Measurements from ENCODE around the gene NFIC.
"Not testable (repeated sequence)": the region's sequence is repeated elsewhere in the genome, so short reads cannot be mapped to it uniquely, and the experiment has no call there.

NFIC gene

DNA sequence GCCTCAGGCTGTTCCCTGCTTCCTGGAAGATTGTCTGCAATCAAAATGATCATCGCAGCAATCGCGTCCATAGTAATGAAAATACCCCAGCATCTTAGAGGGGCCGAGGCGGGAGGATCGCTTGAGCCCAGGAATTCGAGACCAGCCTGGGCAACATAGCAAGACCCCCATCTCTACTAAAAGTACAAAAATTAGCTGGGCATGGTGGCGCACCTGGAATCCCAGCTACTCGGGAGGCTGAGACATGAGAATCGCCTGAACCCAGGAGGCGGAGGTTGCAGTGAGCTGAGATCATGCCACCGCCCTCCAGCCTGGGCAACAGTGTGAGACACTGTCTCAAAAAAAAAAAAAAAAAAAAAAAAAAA lies 9.7 kb downstream of the NFIC start:
- H4K91ac ChIP-seq (ENCODE audit: low read depth, low read length, poor library complexity); H3K4me2 ChIP-seq (ENCODE audit: insufficient read depth, low read length, poor library complexity, severe bottlenecking): not testable (repeated sequence)
- WGBS, 2 donors (ENCODE audit: extremely low coverage in 2 of 2, insufficient read length in 2 of 2, insufficient replicate concordance in 1 of 2): no CpG with 5 or more reads among the region's 12 CpGs

GRCh38 chr19:3378352-3379150 lies 12.2 kb downstream of the NFIC start:
- Histone ChIP-seq H3K14ac (ENCODE audit: low read length) (no peak overlapping the region), H3K18ac (ENCODE audit: low read length) (peak overlapping the region; percentile 28), H3K4ac (ENCODE audit: low read length) (no peak overlapping the region), H3K23ac (ENCODE audit: low read depth, low read length, poor library complexity) (no peak overlapping the region), H3K79me1 (ENCODE audit: low read depth, low read length) (no peaks in the 10 kb centered on the region), H3K4me3 (ENCODE audit: low read length in 2 of 2) (no peak overlapping the region), H3K27me3 (ENCODE audit: control insufficient read depth in 3 of 3, insufficient read depth in 3 of 3, low read depth in 1 of 3, low read length in 3 of 3) (peaks cover 0 to 24% (median 3%) of the 10 kb centered on the region in 3 experiments), H2BK120ac (ENCODE audit: low read depth, low read length) (no peak overlapping the region), H2AK5ac (ENCODE audit: low read depth, low read length) (peak overlapping the region; percentile 56), H3K27ac (replicated peaks; ENCODE audit: low read length) (no peak overlapping the region), H3K9me3 (replicated peaks in 1 of 2; ENCODE audit: control insufficient read depth in 2 of 2, insufficient read depth in 1 of 2, low read depth in 1 of 2, low read length in 2 of 2) (peaks cover 0 to 3% of the 10 kb centered on the region in 2 donors), H3K4me1 (ENCODE audit: control insufficient read depth in 2 of 2, insufficient read depth in 1 of 2, low read depth in 1 of 2, low read length in 2 of 2) (no peaks in the 10 kb centered on the region), H2AFZ (ENCODE audit: low read length) (no peak overlapping the region), H2BK12ac (ENCODE audit: low read length) (no peak overlapping the region), H3K4me2 (ENCODE audit: insufficient read depth, low read length, poor library complexity, severe bottlenecking) (no peak overlapping the region), H4K8ac (ENCODE audit: low read depth, low read length) (no peak overlapping the region), H4K91ac (ENCODE audit: low read depth, low read length, poor library complexity) (no peak overlapping the region), H3K9ac (ENCODE audit: low read depth, low read length, poor library complexity) (peak overlapping the region; percentile 21), H2BK5ac (ENCODE audit: low read length) (no peak overlapping the region), H3K36me3 (replicated peaks in 1 of 2; ENCODE audit: control insufficient read depth in 2 of 2, insufficient read depth in 2 of 2, low read length in 2 of 2) (no peaks in the 10 kb centered on the region), H2BK15ac (ENCODE audit: low read length) (no peak overlapping the region)
- WGBS, 2 donors (ENCODE audit: extremely low coverage in 2 of 2, insufficient read length in 2 of 2, insufficient replicate concordance in 1 of 2): no CpG with 5 or more reads among the region's 11 CpGs
- no peak for DNase-seq (ENCODE audit: low spot score)

More for the DNA sequence above, 9.7 kb downstream of the NFIC start:
- not testable (repeated sequence) for H3K4me1 ChIP-seq (ENCODE audit: control insufficient read depth in 2 of 2, insufficient read depth in 1 of 2, low read depth in 1 of 2, low read length in 2 of 2); H3K79me1 ChIP-seq (ENCODE audit: low read depth, low read length); H2AFZ ChIP-seq (ENCODE audit: low read length); H3K9ac ChIP-seq (ENCODE audit: low read depth, low read length, poor library complexity); H3K4ac ChIP-seq (ENCODE audit: low read length); H3K36me3 ChIP-seq (replicated peaks in 1 of 2; ENCODE audit: control insufficient read depth in 2 of 2, insufficient read depth in 2 of 2, low read length in 2 of 2); H3K27ac ChIP-seq (replicated peaks; ENCODE audit: low read length); H2AK5ac ChIP-seq (ENCODE audit: low read depth, low read length); H2BK120ac ChIP-seq (ENCODE audit: low read depth, low read length); H3K4me3 ChIP-seq (ENCODE audit: low read length in 2 of 2); H3K14ac ChIP-seq (ENCODE audit: low read length); H4K8ac ChIP-seq (ENCODE audit: low read depth, low read length); DNase-seq (ENCODE audit: low spot score); H2BK5ac ChIP-seq (ENCODE audit: low read length); H3K9me3 ChIP-seq (replicated peaks in 1 of 2; ENCODE audit: control insufficient read depth in 2 of 2, insufficient read depth in 1 of 2, low read depth in 1 of 2, low read length in 2 of 2); H2BK12ac ChIP-seq (ENCODE audit: low read length); H3K18ac ChIP-seq (ENCODE audit: low read length); H3K23ac ChIP-seq (ENCODE audit: low read depth, low read length, poor library complexity); H2BK15ac ChIP-seq (ENCODE audit: low read length)
- peaks cover 3 to 36% (median 16%) of the 10 kb centered on the region in 3 experiments for H3K27me3 ChIP-seq (ENCODE audit: control insufficient read depth in 3 of 3, insufficient read depth in 3 of 3, low read depth in 1 of 3, low read length in 3 of 3)

DNA sequence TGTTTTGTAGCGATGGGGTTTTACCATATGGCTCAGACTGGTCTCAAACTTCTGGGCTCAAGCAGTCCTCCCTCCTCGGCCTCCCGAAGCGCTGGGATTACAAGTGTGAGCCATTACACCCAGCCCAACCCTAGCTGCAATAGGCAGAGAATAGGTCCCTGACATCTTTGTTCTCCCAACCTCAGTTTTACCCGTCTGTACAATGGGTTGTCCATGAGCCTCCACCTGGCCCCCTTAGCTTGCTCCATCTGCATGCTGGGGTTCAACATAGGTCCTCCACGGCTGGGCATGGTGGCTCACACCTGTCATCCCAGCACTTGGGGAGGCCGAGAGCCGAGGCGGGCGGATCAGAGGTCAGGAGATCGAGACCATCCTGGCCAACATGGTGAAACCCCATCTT lies 14.4 kb downstream of the NFIC start:
- Histone ChIP-seq H2BK15ac (ENCODE audit: low read length) (no peak overlapping the region), H3K14ac (ENCODE audit: low read length) (no peak overlapping the region), H2AFZ (ENCODE audit: low read length) (no peak overlapping the region), H3K9me3 (replicated peaks in 1 of 2; ENCODE audit: control insufficient read depth in 2 of 2, insufficient read depth in 1 of 2, low read depth in 1 of 2, low read length in 2 of 2) (peaks cover 0 to 3% of the 10 kb centered on the region in 2 donors), H3K36me3 (replicated peaks in 1 of 2; ENCODE audit: control insufficient read depth in 2 of 2, insufficient read depth in 2 of 2, low read length in 2 of 2) (no peaks in the 10 kb centered on the region), H3K4me2 (ENCODE audit: insufficient read depth, low read length, poor library complexity, severe bottlenecking) (no peak overlapping the region), H4K8ac (ENCODE audit: low read depth, low read length) (no peak overlapping the region), H3K27ac (replicated peaks; ENCODE audit: low read length) (no peak overlapping the region), H3K27me3 (ENCODE audit: control insufficient read depth in 3 of 3, insufficient read depth in 3 of 3, low read depth in 1 of 3, low read length in 3 of 3) (peaks cover 0 to 6% (median 3%) of the 10 kb centered on the region in 3 experiments), H3K9ac (ENCODE audit: low read depth, low read length, poor library complexity) (no peak overlapping the region), H3K18ac (ENCODE audit: low read length) (no peak overlapping the region), H2AK5ac (ENCODE audit: low read depth, low read length) (no peak overlapping the region), H3K4ac (ENCODE audit: low read length) (no peak overlapping the region), H3K4me1 (ENCODE audit: control insufficient read depth in 2 of 2, insufficient read depth in 1 of 2, low read depth in 1 of 2, low read length in 2 of 2) (no peaks in the 10 kb centered on the region), H4K91ac (ENCODE audit: low read depth, low read length, poor library complexity) (no peak overlapping the region), H3K23ac (ENCODE audit: low read depth, low read length, poor library complexity) (no peak overlapping the region), H3K79me1 (ENCODE audit: low read depth, low read length) (no peaks in the 10 kb centered on the region), H2BK5ac (ENCODE audit: low read length) (no peak overlapping the region), H2BK12ac (ENCODE audit: low read length) (no peak overlapping the region), H2BK120ac (ENCODE audit: low read depth, low read length) (no peak overlapping the region), H3K4me3 (ENCODE audit: low read length in 2 of 2) (no peak overlapping the region)
- no peak for DNase-seq (ENCODE audit: low spot score)
- no CpG with 5 or more reads among the region's 11 CpGs for WGBS, 2 donors (ENCODE audit: extremely low coverage in 2 of 2, insufficient read length in 2 of 2, insufficient replicate concordance in 1 of 2)

DNA sequence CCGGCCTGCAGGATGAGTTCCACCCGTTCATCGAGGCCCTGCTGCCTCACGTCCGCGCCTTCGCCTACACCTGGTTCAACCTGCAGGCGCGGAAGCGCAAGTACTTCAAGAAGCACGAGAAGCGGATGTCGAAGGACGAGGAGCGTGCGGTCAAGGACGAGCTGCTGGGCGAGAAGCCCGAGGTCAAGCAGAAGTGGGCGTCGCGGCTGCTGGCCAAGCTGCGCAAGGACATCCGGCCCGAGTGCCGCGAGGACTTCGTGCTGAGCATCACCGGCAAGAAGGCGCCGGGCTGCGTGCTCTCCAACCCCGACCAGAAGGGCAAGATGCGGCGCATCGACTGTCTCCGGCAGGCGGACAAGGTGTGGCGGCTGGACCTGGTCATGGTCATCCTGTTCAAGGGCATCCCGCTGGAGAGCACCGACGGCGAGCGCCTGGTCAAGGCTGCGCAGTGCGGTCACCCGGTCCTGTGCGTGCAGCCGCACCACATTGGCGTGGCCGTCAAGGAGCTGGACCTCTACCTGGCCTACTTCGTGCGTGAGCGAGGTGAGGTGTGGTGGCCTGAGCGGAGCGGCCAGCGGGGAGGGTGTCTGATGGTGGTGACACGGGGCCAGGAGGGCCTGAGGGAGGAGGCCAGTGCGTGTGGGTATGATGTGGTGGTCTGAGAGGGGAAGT lies 15.5 kb downstream of the NFIC start:
- Histone ChIP-seq H2BK5ac (ENCODE audit: low read length) (peak overlapping the region; percentile 90), H2BK12ac (ENCODE audit: low read length) (no peak overlapping the region), H3K27me3 (ENCODE audit: control insufficient read depth in 3 of 3, insufficient read depth in 3 of 3, low read depth in 1 of 3, low read length in 3 of 3) (peaks cover 0 to 6% (median 3%) of the 10 kb centered on the region in 3 experiments), H3K14ac (ENCODE audit: low read length) (peak overlapping the region; percentile 31), H3K9ac (ENCODE audit: low read depth, low read length, poor library complexity) (no peak overlapping the region), H3K4me3 (ENCODE audit: low read length in 2 of 2) (peak overlapping the region in 1 of 2 donors; percentile 55), H3K18ac (ENCODE audit: low read length) (peak overlapping the region; percentile 83), H2AK5ac (ENCODE audit: low read depth, low read length) (peak overlapping the region; percentile 75), H3K36me3 (replicated peaks in 1 of 2; ENCODE audit: control insufficient read depth in 2 of 2, insufficient read depth in 2 of 2, low read length in 2 of 2) (no peaks in the 10 kb centered on the region), H3K4ac (ENCODE audit: low read length) (peak overlapping the region; percentile 76), H4K91ac (ENCODE audit: low read depth, low read length, poor library complexity) (peak overlapping the region; percentile 85), H3K9me3 (replicated peaks in 1 of 2; ENCODE audit: control insufficient read depth in 2 of 2, insufficient read depth in 1 of 2, low read depth in 1 of 2, low read length in 2 of 2) (peaks cover 0 to 3% of the 10 kb centered on the region in 2 donors), H3K27ac (replicated peaks; ENCODE audit: low read length) (no peak overlapping the region), H3K4me2 (ENCODE audit: insufficient read depth, low read length, poor library complexity, severe bottlenecking) (no peak overlapping the region), H3K4me1 (ENCODE audit: control insufficient read depth in 2 of 2, insufficient read depth in 1 of 2, low read depth in 1 of 2, low read length in 2 of 2) (no peaks in the 10 kb centered on the region), H4K8ac (ENCODE audit: low read depth, low read length) (peak overlapping the region; percentile 65), H3K79me1 (ENCODE audit: low read depth, low read length) (no peaks in the 10 kb centered on the region), H2BK120ac (ENCODE audit: low read depth, low read length) (no peak overlapping the region), H3K23ac (ENCODE audit: low read depth, low read length, poor library complexity) (peak overlapping the region; percentile 48), H2BK15ac (ENCODE audit: low read length) (peak overlapping the region; percentile 45), H2AFZ (ENCODE audit: low read length) (no peak overlapping the region)
- no peak for DNase-seq (ENCODE audit: low spot score)
- WGBS, 2 donors (ENCODE audit: extremely low coverage in 2 of 2, insufficient read length in 2 of 2, insufficient replicate concordance in 1 of 2): no CpG with 5 or more reads among the region's 59 CpGs

Measured in neuronal stem cell (in vitro differentiated cells).